ENCODE results near the gene SLC11A2. TPM values are rescaled to one million over a fixed set of nuclear protein-coding genes. Genes with fewer than 3 reads are reported as not detected.

The SLC11A2 gene
- total RNA-seq, 1 donor from 2014 or later: 43.7 TPM

- TF ChIP-seq CTCF (conservative IDR thresholded peaks at IDR 0.05; ENCODE audit: low read depth, low read length): peak; percentile 86
- no peak for DNase-seq (ENCODE audit: low read depth)
- H3K4me3 ChIP-seq (ENCODE audit: low read depth, low read length): no peak overlapping the region
These were observed 39.0 kb downstream of the SLC11A2 start for GRCh38 chr12:50986966-50987737.

GRCh38 chr12:50985322-50985721 is 40.9 kb downstream of the SLC11A2 start:
- H3K4me3 ChIP-seq (ENCODE audit: low read depth, low read length): no peak overlapping the region
- no peak for TF ChIP-seq CTCF (conservative IDR thresholded peaks at IDR 0.05; ENCODE audit: low read depth, low read length)
- DNase-seq (ENCODE audit: low read depth): peak; percentile 56

- no peak for DNase-seq (ENCODE audit: low read depth)
- no peak overlapping the region for H3K4me3 ChIP-seq (ENCODE audit: low read depth, low read length)
- TF ChIP-seq CTCF (conservative IDR thresholded peaks at IDR 0.05; ENCODE audit: low read depth, low read length): no peak
These were observed 41.4 kb downstream of the SLC11A2 start for GRCh38 chr12:50984586-50985298.

GRCh38 chr12:50981319-50982239 is 44.6 kb downstream of the SLC11A2 start:
- no peak for TF ChIP-seq CTCF (conservative IDR thresholded peaks at IDR 0.05; ENCODE audit: low read depth, low read length)
- H3K4me3 ChIP-seq (ENCODE audit: low read depth, low read length): no peak overlapping the region
- DNase-seq (ENCODE audit: low read depth): no peak

- no peak for TF ChIP-seq CTCF (conservative IDR thresholded peaks at IDR 0.05; ENCODE audit: low read depth, low read length)
- no peak overlapping the region for H3K4me3 ChIP-seq (ENCODE audit: low read depth, low read length)
- DNase-seq (ENCODE audit: low read depth): no peak
These were observed 45.6 kb downstream of the SLC11A2 start for GRCh38 chr12:50980545-50980944.

- DNase-seq (ENCODE audit: low read depth): no peak
- TF ChIP-seq CTCF (conservative IDR thresholded peaks at IDR 0.05; ENCODE audit: low read depth, low read length): no peak
- H3K4me3 ChIP-seq (ENCODE audit: low read depth, low read length): no peak overlapping the region
These were observed 46.7 kb downstream of the SLC11A2 start for GRCh38 chr12:50979369-50980052.
